ENCODE results near the gene POLR1F. TPM values are rescaled to one million over a fixed set of nuclear protein-coding genes. Genes with fewer than 3 reads are reported as not detected.
"Not testable (repeated sequence)": the region's sequence is repeated elsewhere in the genome, so short reads cannot be mapped to it uniquely, and the experiment has no call there.

Gene POLR1F
- 27.7 and 29.0 TPM in 2 replicates for total RNA-seq (2014; rRNA removed; shearing (Covaris generic))
- 22.9 and 26.7 TPM in 2 replicates for polyA plus RNA-seq (2015; cell fraction: cytosol; rRNA removed)
- 33.1 and 33.7 TPM in 2 replicates for polyA plus RNA-seq (2015; cell fraction: nucleus; rRNA removed)

GRCh38 chr7:19708397-19709248, at the start of gene POLR1F:
Gene POLR1F, minus strand, starts transcription at chr7:19709037. Its CDS starts 21 bp downstream, at chr7:19709016.
- DNase-seq (ENCODE audit: low read depth) = peak; percentile 94

GRCh38 chr7:19754521-19755116, 45.8 kb upstream of the POLR1F start:
- peak; percentile 69 for DNase-seq (ENCODE audit: low read depth)

- no peak for DNase-seq (ENCODE audit: low read depth)
Measured at GRCh38 chr7:19752020-19752419, 43.2 kb upstream of the POLR1F start.

GRCh38 chr7:19749658-19750057, 40.8 kb upstream of the POLR1F start:
- DNase-seq (ENCODE audit: low read depth) = no peak

- DNase-seq (ENCODE audit: low read depth) = peak; percentile 5
Measured at GRCh38 chr7:19747740-19748339, 39.0 kb upstream of the POLR1F start.

- no peak for DNase-seq (ENCODE audit: low read depth)
Measured at GRCh38 chr7:19744075-19744474, 35.2 kb upstream of the POLR1F start.

GRCh38 chr7:19728716-19729115, 19.9 kb upstream of the POLR1F start:
- no peak for DNase-seq (ENCODE audit: low read depth)

- DNase-seq (ENCODE audit: low read depth) = no peak
Measured at GRCh38 chr7:19725770-19726169, 16.9 kb upstream of the POLR1F start.

GRCh38 chr7:19715499-19715898, 6.7 kb upstream of the POLR1F start:
- no peak for DNase-seq (ENCODE audit: low read depth)

- DNase-seq (ENCODE audit: low read depth) = peak; percentile 38
Measured at GRCh38 chr7:19713676-19714075, 4.8 kb upstream of the POLR1F start.

- DNase-seq (ENCODE audit: low read depth) = no peak
Measured at GRCh38 chr7:19709249-19709578, 377 bp upstream of the POLR1F start.

GRCh38 chr7:19707240-19707639, 1.6 kb downstream of the POLR1F start:
- peak; percentile 15 for DNase-seq (ENCODE audit: low read depth)

GRCh38 chr7:19705663-19706062, 3.2 kb downstream of the POLR1F start:
- DNase-seq (ENCODE audit: low read depth) = no peak

- DNase-seq (ENCODE audit: low read depth) = no peak
Measured at GRCh38 chr7:19701471-19701870, 7.4 kb downstream of the POLR1F start.

GRCh38 chr7:19700936-19701335, 7.9 kb downstream of the POLR1F start:
- no peak for DNase-seq (ENCODE audit: low read depth)

GRCh38 chr7:19698331-19698730, 10.5 kb downstream of the POLR1F start:
- DNase-seq (ENCODE audit: low read depth) = no peak

GRCh38 chr7:19696926-19697325, 11.9 kb downstream of the POLR1F start:
- no peak for DNase-seq (ENCODE audit: low read depth)

- no peak for DNase-seq (ENCODE audit: low read depth)
Measured at GRCh38 chr7:19692111-19692828, 16.6 kb downstream of the POLR1F start.

- DNase-seq (ENCODE audit: low read depth) = peak; percentile 20
Measured at GRCh38 chr7:19690736-19691135, 18.1 kb downstream of the POLR1F start.

- not testable (repeated sequence) for DNase-seq (ENCODE audit: low read depth)
Measured at GRCh38 chr7:19689130-19689529, 19.7 kb downstream of the POLR1F start.

GRCh38 chr7:19681596-19681995, 27.2 kb downstream of the POLR1F start:
- DNase-seq (ENCODE audit: low read depth) = no peak

- DNase-seq (ENCODE audit: low read depth) = no peak
Measured at GRCh38 chr7:19677180-19677579, 31.7 kb downstream of the POLR1F start.
